Measurements from ENCODE around the gene MAD1L1. TPM values are rescaled to one million over a fixed set of nuclear protein-coding genes. Genes with fewer than 3 reads are reported as not detected.

Gene MAD1L1
- total and polyA plus RNA-seq, 2 of the 8 experiments (the other 6 are each of a cell fraction or from before 2014, with no cell fraction given), result 40.4 to 44.6 TPM

GRCh38 chr7:1873857-1874589 lies 358.7 kb downstream of the MAD1L1 start (continued):
- TF ChIP-seq RFX5 (IDR thresholded peaks at IDR 0.05; ENCODE audit: borderline replicate concordance, low read depth, low read length) (no peak), BRCA1 (IDR thresholded peaks at IDR 0.05; ENCODE audit: low read depth, low read length) (no peak), E2F6 (IDR thresholded peaks at IDR 0.05) (no peak), TAF1 (IDR thresholded peaks at IDR 0.05; ENCODE audit: low read depth, low read length) (no peak), GABPA (IDR thresholded peaks at IDR 0.05; ENCODE audit: borderline replicate concordance, insufficient read depth, low read length) (no peak)
